ENCODE results near the gene KRTAP2-4. TPM values are rescaled to one million over a fixed set of nuclear protein-coding genes. Genes with fewer than 3 reads are reported as not detected.
"Not testable (repeated sequence)": the region's sequence is repeated elsewhere in the genome, so short reads cannot be mapped to it uniquely, and the experiment has no call there.

Gene KRTAP2-4
- total and polyA plus RNA-seq, 4 experiments from 2014 or later: not detected

DNA sequence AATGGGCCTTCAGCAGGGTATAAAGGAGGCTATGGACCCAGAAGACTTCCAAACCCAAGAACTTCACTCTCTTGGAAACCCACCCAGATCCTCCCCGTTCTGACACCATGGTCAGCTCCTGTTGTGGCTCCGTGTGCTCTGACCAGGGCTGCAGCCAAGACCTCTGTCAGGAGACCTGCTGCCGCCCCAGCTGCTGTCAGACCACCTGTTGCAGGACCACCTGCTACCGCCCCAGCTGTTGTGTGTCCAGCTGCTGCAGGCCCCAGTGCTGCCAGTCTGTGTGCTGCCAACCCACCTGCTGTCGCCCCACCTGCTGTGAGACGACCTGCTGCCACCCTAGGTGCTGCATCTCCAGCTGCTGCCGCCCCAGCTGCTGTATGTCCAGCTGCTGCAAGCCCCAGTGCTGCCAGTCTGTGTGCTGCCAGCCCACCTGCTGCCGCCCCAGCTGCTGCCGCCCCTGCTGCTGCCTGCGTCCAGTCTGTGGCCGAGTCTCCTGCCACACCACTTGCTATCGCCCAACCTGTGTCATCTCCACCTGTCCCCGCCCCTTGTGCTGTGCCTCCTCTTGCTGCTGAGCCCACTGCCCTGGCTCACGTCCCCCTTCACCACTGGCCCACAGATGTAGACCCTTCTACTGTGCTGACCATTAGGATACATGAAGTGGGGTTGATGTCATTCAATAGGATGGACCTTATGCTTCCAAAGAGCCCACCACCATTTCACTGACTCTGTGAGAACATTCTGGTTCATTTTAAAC, 18.6 kb upstream of the KRTAP2-4 start, which contains the start of gene KRTAP4-7:
KRTAP4-7 (plus strand) TSS at position 51 of the 757 bp plus-strand sequence; CDS start at position 108, 57 bp downstream.
- H3K36me3 Mint-ChIP-seq; H3K4me3 ChIP-seq (ENCODE audit: low read length in 2 of 2); H3K4me3 Mint-ChIP-seq; H3K36me3 ChIP-seq (ENCODE audit: insufficient read depth, low read length); POLR2A ChIA-PET (ENCODE audit: partially characterized antibody); H3K9me3 Mint-ChIP-seq; H3K27ac ChIP-seq (ENCODE audit: low read depth, low read length); H3K4me1 ChIP-seq (ENCODE audit: insufficient read depth, low read length); DNase-seq; H3K27me3 ChIP-seq (ENCODE audit: insufficient read depth, low read length); H3K4me1 Mint-ChIP-seq; intact Hi-C loops (cut with micrococcal nuclease); H3K9me3 ChIP-seq (ENCODE audit: control insufficient read depth in 1 of 2, low read length in 2 of 2): not testable (repeated sequence)
- Mint-ChIP-seq H3K27ac (peak within 1 kb of the TSS in 1 of 7 donors; percentile 65), H3K27me3 (peaks cover 7 to 12% of the 10 kb centered on the region in 2 donors)
- CTCF ChIA-PET (ENCODE audit: partially characterized antibody): interaction anchor here (1.0 kb wide), 1 partner anchor 564 kb away, joined by 4 read pairs; no protein-coding TSS in a partner anchor

- CTCF ChIA-PET (ENCODE audit: partially characterized antibody); H3K4me3 ChIP-seq (ENCODE audit: low read length in 2 of 2); H3K4me3 Mint-ChIP-seq; H3K27me3 Mint-ChIP-seq; POLR2A ChIA-PET (ENCODE audit: partially characterized antibody); H3K9me3 Mint-ChIP-seq; intact Hi-C loops (cut with micrococcal nuclease); H3K9me3 ChIP-seq (ENCODE audit: control insufficient read depth in 1 of 2, low read length in 2 of 2); H3K36me3 Mint-ChIP-seq; H3K27me3 ChIP-seq (ENCODE audit: insufficient read depth, low read length); H3K27ac ChIP-seq (ENCODE audit: low read depth, low read length); H3K36me3 ChIP-seq (ENCODE audit: insufficient read depth, low read length); H3K27ac Mint-ChIP-seq; H3K4me1 ChIP-seq (ENCODE audit: insufficient read depth, low read length); H3K4me1 Mint-ChIP-seq; DNase-seq: not testable (repeated sequence)
Observed at GRCh38 chr17:41083427-41083826, 17.7 kb upstream of the KRTAP2-4 start.

DNA sequence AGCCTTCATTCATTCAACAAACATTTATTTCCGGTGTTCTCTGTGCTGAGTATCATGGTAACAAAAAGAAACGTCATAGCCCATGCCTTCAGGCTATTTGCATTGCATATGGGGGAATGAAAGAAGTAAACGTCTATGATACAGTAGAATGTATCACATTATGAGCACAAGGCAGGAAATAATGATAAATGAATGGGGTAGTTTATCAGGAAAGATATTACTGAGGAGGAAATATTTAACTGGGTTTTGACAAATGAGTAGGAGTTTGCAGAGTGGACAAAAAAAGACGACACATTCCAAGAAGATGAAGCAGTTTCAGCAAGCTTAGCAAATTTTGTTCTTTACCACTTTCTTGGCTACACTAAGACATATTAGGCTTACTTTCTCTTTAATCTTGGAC, 16.9 kb upstream of the KRTAP2-4 start:
- H3K4me1 ChIP-seq (ENCODE audit: insufficient read depth, low read length): no peaks in the 10 kb centered on the region
- H3K4me3 Mint-ChIP-seq: no peak overlapping the region
- no peak overlapping the region for H3K4me3 ChIP-seq (ENCODE audit: low read length in 2 of 2)
- H3K27me3 ChIP-seq (ENCODE audit: insufficient read depth, low read length): no peaks in the 10 kb centered on the region
- H3K27ac Mint-ChIP-seq: no peak overlapping the region
- no peaks in the 10 kb centered on the region for H3K9me3 ChIP-seq (ENCODE audit: control insufficient read depth in 1 of 2, low read length in 2 of 2)
- no peak for DNase-seq
- ChIA-PET POLR2A (ENCODE audit: partially characterized antibody) (no interaction called here), CTCF (ENCODE audit: partially characterized antibody) (no interaction called here)
- peaks cover 0 to 2% (median 0%) of the 10 kb centered on the region in 8 donors for H3K9me3 Mint-ChIP-seq
- intact Hi-C loops (cut with micrococcal nuclease): no loop called here
- H3K27me3 Mint-ChIP-seq: peaks cover 7 to 10% of the 10 kb centered on the region in 2 donors
- no peak overlapping the region for H3K27ac ChIP-seq (ENCODE audit: low read depth, low read length)
- H3K36me3 Mint-ChIP-seq: no peaks in the 10 kb centered on the region
- H3K4me1 Mint-ChIP-seq: no peaks in the 10 kb centered on the region
- H3K36me3 ChIP-seq (ENCODE audit: insufficient read depth, low read length): no peaks in the 10 kb centered on the region

- peaks cover 0 to 3% (median 0%) of the 10 kb centered on the region in 8 donors for H3K9me3 Mint-ChIP-seq
- no peaks in the 10 kb centered on the region for H3K4me1 Mint-ChIP-seq
- H3K36me3 ChIP-seq (ENCODE audit: insufficient read depth, low read length): no peaks in the 10 kb centered on the region
- no peak overlapping the region for H3K4me3 Mint-ChIP-seq
- H3K27me3 ChIP-seq (ENCODE audit: insufficient read depth, low read length): peaks cover 3% of the 10 kb centered on the region
- H3K27me3 Mint-ChIP-seq: peaks cover 6 to 12% of the 10 kb centered on the region in 2 donors
- no peaks in the 10 kb centered on the region for H3K9me3 ChIP-seq (ENCODE audit: control insufficient read depth in 1 of 2, low read length in 2 of 2)
- H3K27ac ChIP-seq (ENCODE audit: low read depth, low read length): no peak overlapping the region
- no peak overlapping the region for H3K4me3 ChIP-seq (ENCODE audit: low read length in 2 of 2)
- H3K27ac Mint-ChIP-seq: no peak overlapping the region
- ChIA-PET CTCF (ENCODE audit: partially characterized antibody) (interaction anchor here (1.2 kb wide), 1 partner anchor 246 kb away, joined by 4 read pairs; no protein-coding TSS in a partner anchor), POLR2A (ENCODE audit: partially characterized antibody) (no interaction called here)
- H3K36me3 Mint-ChIP-seq: no peaks in the 10 kb centered on the region
- no peak for DNase-seq
- H3K4me1 ChIP-seq (ENCODE audit: insufficient read depth, low read length): no peaks in the 10 kb centered on the region
- intact Hi-C loops (cut with micrococcal nuclease): no loop called here
Observed at GRCh38 chr17:41076788-41077187, 11.1 kb upstream of the KRTAP2-4 start.

DNA sequence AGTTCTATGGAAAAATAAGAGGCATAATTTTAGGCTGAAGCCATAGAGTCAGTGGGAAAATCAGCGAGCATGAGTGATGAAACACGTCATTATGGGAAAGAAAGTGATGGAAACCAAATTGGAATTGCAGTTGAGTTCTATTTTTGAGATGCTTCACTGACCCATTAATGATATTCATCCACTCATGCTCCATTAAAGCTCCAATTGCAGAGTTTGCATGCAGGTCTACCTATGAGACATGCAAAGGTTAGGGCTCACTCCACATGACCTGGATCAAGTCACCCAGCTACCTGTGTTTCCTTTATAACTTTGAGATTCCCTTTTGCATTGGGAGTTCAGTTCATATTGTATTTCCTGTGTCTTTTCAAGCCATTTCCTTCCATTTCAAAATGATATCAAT, 8.0 kb upstream of the KRTAP2-4 start:
- DNase-seq: no peak
- no peaks in the 10 kb centered on the region for H3K36me3 ChIP-seq (ENCODE audit: insufficient read depth, low read length)
- no peaks in the 10 kb centered on the region for H3K4me1 ChIP-seq (ENCODE audit: insufficient read depth, low read length)
- no peaks in the 10 kb centered on the region for H3K9me3 ChIP-seq (ENCODE audit: control insufficient read depth in 1 of 2, low read length in 2 of 2)
- H3K4me3 ChIP-seq (ENCODE audit: low read length in 2 of 2): no peak overlapping the region
- CTCF ChIA-PET (ENCODE audit: partially characterized antibody): no interaction called here
- H3K9me3 Mint-ChIP-seq: peaks cover 0 to 4% (median 0%) of the 10 kb centered on the region in 8 donors
- no peaks in the 10 kb centered on the region for H3K4me1 Mint-ChIP-seq
- intact Hi-C loops (cut with micrococcal nuclease): no loop called here
- no peak overlapping the region for H3K27ac Mint-ChIP-seq
- H3K4me3 Mint-ChIP-seq: no peak overlapping the region
- H3K27me3 Mint-ChIP-seq: peaks cover 6 to 12% of the 10 kb centered on the region in 2 donors
- peaks cover 3% of the 10 kb centered on the region for H3K27me3 ChIP-seq (ENCODE audit: insufficient read depth, low read length)
- POLR2A ChIA-PET (ENCODE audit: partially characterized antibody): no interaction called here
- no peaks in the 10 kb centered on the region for H3K36me3 Mint-ChIP-seq
- no peak overlapping the region for H3K27ac ChIP-seq (ENCODE audit: low read depth, low read length)

GRCh38 chr17:41071606-41072360, 6.1 kb upstream of the KRTAP2-4 start:
- DNase-seq: no peak
- H3K9me3 ChIP-seq (ENCODE audit: control insufficient read depth in 1 of 2, low read length in 2 of 2): no peaks in the 10 kb centered on the region
- peaks cover 3% of the 10 kb centered on the region for H3K27me3 ChIP-seq (ENCODE audit: insufficient read depth, low read length)
- ChIA-PET CTCF (ENCODE audit: partially characterized antibody) (interaction anchor here (1.2 kb wide), 1 partner anchor 477 kb away, joined by 3 read pairs; no protein-coding TSS in a partner anchor), POLR2A (ENCODE audit: partially characterized antibody) (no interaction called here)
- intact Hi-C loops (cut with micrococcal nuclease): no loop called here
- Mint-ChIP-seq H3K4me1 (no peaks in the 10 kb centered on the region), H3K27me3 (peaks cover 6 to 7% of the 10 kb centered on the region in 2 donors), H3K9me3 (peaks cover 0 to 4% (median 0%) of the 10 kb centered on the region in 8 donors), H3K4me3 (no peak overlapping the region), H3K36me3 (no peaks in the 10 kb centered on the region), H3K27ac (no peak overlapping the region)
- no peaks in the 10 kb centered on the region for H3K36me3 ChIP-seq (ENCODE audit: insufficient read depth, low read length)
- H3K27ac ChIP-seq (ENCODE audit: low read depth, low read length): no peak overlapping the region
- H3K4me3 ChIP-seq (ENCODE audit: low read length in 2 of 2): no peak overlapping the region
- H3K4me1 ChIP-seq (ENCODE audit: insufficient read depth, low read length): no peaks in the 10 kb centered on the region

DNA sequence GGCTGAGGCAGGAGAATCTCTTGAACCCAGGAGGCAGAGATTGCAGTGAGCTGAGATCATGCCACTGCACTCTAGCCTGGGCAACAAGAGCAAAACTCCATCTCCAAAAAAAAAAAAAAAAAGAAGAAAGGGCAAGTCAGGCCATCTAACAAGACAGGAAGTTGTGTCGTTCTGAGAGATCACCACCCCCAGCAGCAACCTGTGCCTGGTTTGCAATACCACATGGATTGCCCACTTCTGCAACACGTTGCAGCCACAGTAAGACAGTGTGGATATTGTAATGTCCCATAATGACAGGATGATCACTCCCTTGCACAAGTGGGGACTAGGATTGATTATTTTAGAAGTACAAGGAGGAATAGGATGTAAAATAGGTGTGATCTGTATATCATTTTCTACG, 3.4 kb upstream of the KRTAP2-4 start:
- Mint-ChIP-seq H3K27ac (no peak overlapping the region), H3K36me3 (no peaks in the 10 kb centered on the region), H3K27me3 (peaks cover 4 to 7% of the 10 kb centered on the region in 2 donors), H3K9me3 (peaks cover 0 to 2% (median 0%) of the 10 kb centered on the region in 8 donors), H3K4me1 (no peaks in the 10 kb centered on the region), H3K4me3 (no peak overlapping the region)
- ChIA-PET CTCF (ENCODE audit: partially characterized antibody) (no interaction called here), POLR2A (ENCODE audit: partially characterized antibody) (interaction anchor here (0.7 kb wide), 1 partner anchor 552 kb away, joined by 3 read pairs; no protein-coding TSS in a partner anchor)
- intact Hi-C loops (cut with micrococcal nuclease): no loop called here
- no peak overlapping the region for H3K4me3 ChIP-seq (ENCODE audit: low read length in 2 of 2)
- no peaks in the 10 kb centered on the region for H3K4me1 ChIP-seq (ENCODE audit: insufficient read depth, low read length)
- DNase-seq: no peak
- H3K9me3 ChIP-seq (ENCODE audit: control insufficient read depth in 1 of 2, low read length in 2 of 2): no peaks in the 10 kb centered on the region
- H3K36me3 ChIP-seq (ENCODE audit: insufficient read depth, low read length): no peaks in the 10 kb centered on the region
- no peak overlapping the region for H3K27ac ChIP-seq (ENCODE audit: low read depth, low read length)
- H3K27me3 ChIP-seq (ENCODE audit: insufficient read depth, low read length): no peaks in the 10 kb centered on the region
